GM18867 (cell line): ENCODE measurements around the gene MDGA2.
"Not testable (repeated sequence)": the region's sequence is repeated elsewhere in the genome, so short reads cannot be mapped to it uniquely, and the experiment has no call there.

Source experiments
- ATAC-seq: cut with Tn5 transposase; IDR thresholded peaks from one replicate; pipeline ENCODE4 v1.9.1; 2021; ENCODE audit warnings: mild to moderate bottlenecking, moderate library complexity; ENCODE audit not compliant: unreplicated experiment

Gene MDGA2

DNA sequence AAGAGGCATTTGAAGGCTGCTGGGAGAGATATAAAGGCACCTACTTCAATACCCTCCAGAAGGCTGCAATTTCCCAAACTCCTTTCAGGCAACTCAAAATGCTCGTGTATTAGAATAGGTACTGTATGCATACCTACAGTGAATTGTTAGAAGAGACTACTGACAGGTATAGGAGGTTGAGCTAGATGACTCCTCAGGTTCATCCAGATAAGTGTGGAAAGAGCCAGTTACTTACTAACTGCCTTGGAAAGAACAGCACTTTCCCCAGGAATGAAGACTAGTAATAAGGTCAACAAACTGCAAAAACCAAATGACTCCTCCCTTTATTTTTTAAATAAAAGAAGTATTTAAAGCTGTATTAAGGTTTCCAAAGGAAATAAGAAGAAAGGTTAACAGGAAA is 429.0 kb downstream of the MDGA2 start:
- ATAC-seq: no peak

DNA sequence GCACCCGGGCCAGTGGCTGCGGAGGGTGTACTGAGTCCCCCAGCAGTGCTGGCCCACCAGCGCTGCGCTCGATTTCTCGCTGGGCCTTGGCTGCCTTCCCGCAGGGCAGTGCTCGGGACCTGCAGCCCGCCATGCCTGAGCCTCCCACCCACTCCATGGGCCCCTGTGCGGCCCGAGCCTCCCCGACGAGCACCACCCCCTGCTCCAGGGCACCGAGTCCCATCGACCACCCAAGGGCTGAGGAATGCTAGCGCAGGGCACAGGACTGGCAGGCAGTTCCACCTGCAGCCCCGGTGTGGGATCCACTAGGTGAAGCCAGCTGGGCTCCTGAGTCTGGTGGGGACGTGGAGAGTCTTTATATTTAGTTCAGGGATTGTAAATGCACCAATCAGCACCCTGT is 432.8 kb downstream of the MDGA2 start:
- not testable (repeated sequence) for ATAC-seq

DNA sequence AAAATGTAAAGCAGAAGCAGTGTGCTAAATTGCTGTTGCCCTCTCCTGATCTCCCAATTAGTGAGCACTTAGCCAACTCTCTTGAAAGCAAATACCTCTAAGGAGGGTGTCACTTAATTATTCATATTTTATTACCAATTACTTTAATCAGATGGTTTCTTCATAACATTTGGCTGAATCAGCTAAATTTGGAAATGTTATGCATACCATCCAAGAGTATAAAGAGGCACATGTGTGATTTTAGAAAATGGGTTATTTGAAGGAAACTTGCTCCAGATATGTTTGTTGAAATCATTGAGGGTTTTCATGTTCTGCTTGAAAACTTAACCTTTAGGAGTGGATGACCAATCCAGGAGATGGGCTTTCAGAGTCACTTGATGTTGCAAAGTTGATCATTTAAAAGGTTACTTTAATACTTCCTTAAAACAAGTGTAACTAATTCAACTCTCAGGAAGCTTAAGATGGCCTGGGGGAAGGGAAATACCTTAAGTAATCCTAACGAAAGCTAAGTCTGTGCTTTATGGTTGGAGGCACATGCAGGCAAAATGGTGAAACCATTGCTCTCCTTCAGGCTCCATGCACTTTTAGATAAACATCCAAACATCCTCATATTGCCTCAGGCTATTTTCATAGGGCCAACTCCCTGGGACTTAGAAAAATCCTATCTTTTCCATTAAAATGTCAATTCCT is 434.5 kb downstream of the MDGA2 start:
- no peak for ATAC-seq

- no peak for ATAC-seq
Observed at GRCh38 chr14:47235619-47236018, 439.8 kb downstream of the MDGA2 start.

GRCh38 chr14:47226877-47227520 is 448.4 kb downstream of the MDGA2 start:
- no peak for ATAC-seq

DNA sequence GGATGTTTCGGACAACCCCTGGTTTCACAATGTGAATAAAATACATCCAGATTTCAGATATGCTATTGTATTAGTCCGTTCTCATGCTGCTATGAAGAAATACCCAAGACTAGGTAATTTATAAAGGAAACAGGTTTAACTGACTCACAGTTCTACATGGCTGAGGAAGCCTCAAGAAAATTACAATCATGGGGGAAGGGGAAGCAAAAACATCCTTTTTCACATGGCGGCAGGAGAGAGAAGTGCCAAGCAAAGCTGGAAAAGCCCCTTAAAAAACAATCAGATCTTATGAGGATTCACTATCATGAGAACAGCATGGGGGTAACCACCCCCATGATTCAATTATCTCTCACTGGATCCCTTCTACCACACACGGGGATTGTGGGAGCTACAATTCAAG is 451.7 kb downstream of the MDGA2 start:
- ATAC-seq: no peak

- no peak for ATAC-seq
Observed at GRCh38 chr14:47220096-47220495, 455.3 kb downstream of the MDGA2 start.

DNA sequence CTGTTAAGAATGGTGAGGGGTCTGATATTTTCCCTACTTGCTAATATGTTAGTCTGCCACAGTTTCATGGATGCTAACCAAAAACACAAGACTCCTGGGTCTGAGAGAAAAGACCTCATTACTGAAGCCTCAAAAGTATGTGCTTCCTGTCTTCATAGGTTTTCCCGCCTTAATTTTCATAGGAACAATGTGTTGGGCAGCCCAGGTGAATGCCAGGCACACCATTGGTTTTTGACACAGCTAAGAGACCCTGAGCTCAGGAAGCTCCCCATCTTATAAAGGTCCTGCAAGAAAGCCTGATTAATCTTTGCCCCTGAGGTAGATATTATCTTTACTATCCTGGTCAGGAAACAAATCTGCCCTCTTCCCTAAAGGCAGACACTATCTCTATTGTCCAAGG is 464.1 kb downstream of the MDGA2 start:
- ATAC-seq: no peak

DNA sequence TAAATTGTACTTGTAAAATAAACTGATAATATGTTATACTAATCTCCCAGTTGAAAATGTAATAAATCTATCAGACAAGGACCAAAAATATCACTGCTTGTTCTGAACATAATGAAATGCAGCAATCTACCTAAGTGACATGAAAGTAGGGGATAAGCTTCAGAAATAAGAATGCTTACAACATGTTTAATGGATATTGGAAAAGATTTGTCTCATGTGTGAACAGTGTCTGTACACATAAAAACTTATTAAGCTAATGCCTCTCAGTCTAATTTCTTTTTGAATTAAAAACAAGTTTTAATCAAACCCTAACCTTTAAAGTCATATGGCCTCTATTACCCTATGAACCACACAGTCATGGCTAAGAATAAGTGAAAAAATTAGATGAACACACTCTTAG is 465.3 kb downstream of the MDGA2 start:
- no peak for ATAC-seq

- ATAC-seq: no peak
Observed at GRCh38 chr14:47208434-47208833, 467.0 kb downstream of the MDGA2 start.

DNA sequence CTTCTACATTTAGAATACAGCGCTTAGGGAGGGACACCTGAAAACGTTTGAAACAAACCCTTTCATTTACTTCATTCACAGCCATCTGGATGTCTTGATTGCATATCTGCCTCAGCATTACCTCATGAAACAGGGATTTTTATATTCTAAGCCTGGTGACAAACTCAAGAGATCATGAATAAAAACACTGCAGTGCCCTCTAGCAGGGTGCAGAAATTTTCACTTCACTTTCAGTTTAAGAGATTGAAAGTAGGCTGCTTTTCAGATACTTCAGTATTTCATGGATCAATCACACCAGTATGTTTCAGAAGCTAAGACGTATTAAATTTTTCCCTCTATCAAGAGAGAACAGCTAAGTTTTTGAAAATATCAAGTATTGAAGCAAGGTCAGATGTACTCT is 467.8 kb downstream of the MDGA2 start:
- no peak for ATAC-seq

DNA sequence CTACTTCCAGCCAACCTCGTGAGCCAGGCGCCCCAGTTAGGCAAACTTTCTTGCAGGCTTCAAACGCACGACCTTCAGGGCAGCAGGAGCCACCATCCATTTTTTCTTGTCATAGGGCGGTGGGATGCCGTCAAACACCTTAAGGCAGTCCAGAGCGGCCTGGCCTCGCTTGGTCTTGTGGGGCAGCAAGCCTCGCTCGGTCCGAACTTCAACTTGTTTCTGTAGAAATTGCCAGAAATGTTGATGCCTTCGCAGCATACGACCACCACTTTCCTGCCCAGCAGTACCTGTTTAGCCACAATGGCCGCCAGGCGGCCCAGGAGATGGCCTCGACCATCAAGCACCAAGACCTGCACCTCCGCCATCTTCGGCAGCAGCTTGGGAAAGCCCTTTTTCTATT is 474.7 kb downstream of the MDGA2 start:
- ATAC-seq: no peak

- no peak for ATAC-seq
Observed at GRCh38 chr14:47195582-47195981, 479.8 kb downstream of the MDGA2 start.

GRCh38 chr14:47194055-47194454 is 481.4 kb downstream of the MDGA2 start:
- ATAC-seq: no peak

DNA sequence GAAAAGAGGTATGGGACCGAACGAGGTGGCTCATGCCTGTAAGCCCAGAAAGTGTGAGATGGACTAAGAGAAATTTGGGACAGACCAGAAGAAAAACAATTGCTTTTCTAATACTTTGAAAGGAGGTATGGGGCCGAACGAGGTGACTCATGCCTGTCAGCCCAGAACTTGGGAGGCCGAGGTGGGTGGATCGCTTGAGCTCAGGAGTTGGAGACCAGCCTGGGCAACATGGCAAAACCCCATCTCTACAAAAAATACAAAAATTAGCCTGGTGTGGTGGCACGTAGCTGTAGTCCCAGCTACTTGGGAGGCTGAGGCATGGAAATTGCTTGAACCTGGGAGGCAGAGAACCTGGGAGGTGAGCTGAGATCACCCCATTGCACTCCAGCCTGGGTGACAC is 483.2 kb downstream of the MDGA2 start:
- not testable (repeated sequence) for ATAC-seq

- ATAC-seq: no peak
Observed at GRCh38 chr14:47191700-47192099, 483.7 kb downstream of the MDGA2 start.

DNA sequence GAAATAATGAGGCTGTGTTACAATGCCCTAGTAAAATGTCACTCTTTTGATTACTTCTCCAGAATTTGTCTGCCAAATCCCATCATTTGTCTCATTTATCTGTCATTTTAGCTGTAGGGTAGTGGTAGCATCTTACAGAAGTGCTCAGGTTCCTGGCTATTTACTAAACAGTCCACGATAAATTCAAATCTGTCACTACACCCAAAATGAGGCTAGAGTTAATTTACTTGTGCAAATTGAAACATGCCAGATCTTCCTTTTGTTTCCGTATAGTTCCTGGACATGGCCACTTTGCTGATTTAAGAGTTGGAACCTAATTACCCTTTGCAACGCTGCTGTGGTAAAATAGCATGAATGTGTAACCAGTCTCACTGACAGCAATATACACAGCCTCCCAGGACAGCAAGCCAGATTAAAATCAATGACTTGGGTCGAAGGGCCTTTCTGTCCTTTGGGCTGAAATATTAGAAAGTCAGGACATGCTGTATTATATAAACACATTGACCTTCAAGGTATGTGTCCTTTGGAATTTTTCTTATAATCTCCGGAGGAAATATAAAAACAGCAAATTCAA is 485.4 kb downstream of the MDGA2 start:
- ATAC-seq: no peak

DNA sequence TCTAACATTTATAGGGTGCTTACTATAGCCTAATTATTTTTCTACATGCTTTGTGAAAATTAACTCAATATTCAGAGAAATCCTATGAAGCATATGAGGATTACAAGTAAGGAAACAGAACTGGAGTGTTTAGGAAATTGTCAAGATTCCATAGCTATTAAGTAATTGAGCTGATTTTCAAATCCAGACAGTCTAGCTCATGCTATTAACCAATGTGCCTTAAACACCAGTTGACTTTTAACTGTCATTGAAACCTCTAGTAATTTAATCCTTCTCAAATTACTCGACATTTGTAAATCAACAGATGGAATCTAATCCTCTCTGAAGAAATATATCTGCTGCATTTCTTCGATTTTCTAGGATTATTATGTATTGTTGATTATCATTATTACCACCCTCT is 488.9 kb downstream of the MDGA2 start:
- ATAC-seq: no peak

GRCh38 chr14:47179906-47180305 is 495.5 kb downstream of the MDGA2 start:
- no peak for ATAC-seq

GRCh38 chr14:47171896-47172295 is 503.5 kb downstream of the MDGA2 start:
- ATAC-seq: not testable (repeated sequence)

DNA sequence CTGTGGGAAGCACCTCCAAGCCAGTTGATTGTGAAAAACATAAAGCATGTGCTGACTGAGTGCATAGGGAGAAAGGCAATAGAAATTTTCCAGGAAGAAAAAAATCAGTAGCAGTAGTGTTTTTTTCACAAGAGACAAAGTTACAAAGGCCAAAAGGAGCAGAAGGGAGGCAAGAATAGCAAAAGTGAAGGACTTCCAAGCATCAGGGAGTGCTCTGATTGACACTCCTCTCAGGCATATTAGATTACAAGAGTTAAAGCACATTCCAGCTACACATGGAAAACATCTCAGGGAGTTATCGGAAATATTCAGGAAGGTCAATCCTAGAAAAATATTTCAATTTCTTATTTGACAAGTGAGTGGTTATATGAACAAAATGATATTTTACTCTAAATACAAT is 508.0 kb downstream of the MDGA2 start:
- no peak for ATAC-seq

- no peak for ATAC-seq
Observed at GRCh38 chr14:47155395-47155794, 520.0 kb downstream of the MDGA2 start.
